HG03139 (cell line): Measurements from ENCODE around the gene FBLN2.
"Not testable (repeated sequence)": the region's sequence is repeated elsewhere in the genome, so short reads cannot be mapped to it uniquely, and the experiment has no call there.

ENCODE experiments used
- ATAC-seq: cut with Tn5 transposase; IDR thresholded peaks from one replicate; pipeline ENCODE4 v1.9.1; 2021; ENCODE audit not compliant: unreplicated experiment

FBLN2 gene

GRCh38 chr3:13513051-13513912 lies 35.6 kb upstream of the FBLN2 start:
- no peak for ATAC-seq

GRCh38 chr3:13513913-13514517 lies 34.9 kb upstream of the FBLN2 start:
- ATAC-seq = no peak

- ATAC-seq = no peak
These were observed 34.1 kb upstream of the FBLN2 start for GRCh38 chr3:13514639-13515435.

GRCh38 chr3:13515786-13516759 lies 32.9 kb upstream of the FBLN2 start:
- no peak for ATAC-seq

GRCh38 chr3:13516760-13517135 lies 32.2 kb upstream of the FBLN2 start:
- ATAC-seq = no peak

- no peak for ATAC-seq
These were observed 31.5 kb upstream of the FBLN2 start for GRCh38 chr3:13517253-13517977.

GRCh38 chr3:13518516-13518953 lies 30.4 kb upstream of the FBLN2 start:
- ATAC-seq = no peak

- no peak for ATAC-seq
These were observed 29.7 kb upstream of the FBLN2 start for GRCh38 chr3:13519006-13519791.

- ATAC-seq = no peak
These were observed 28.5 kb upstream of the FBLN2 start for GRCh38 chr3:13520326-13520880.

GRCh38 chr3:13521309-13521708 lies 27.6 kb upstream of the FBLN2 start:
- ATAC-seq = no peak

GRCh38 chr3:13521749-13522148 lies 27.2 kb upstream of the FBLN2 start:
- not testable (repeated sequence) for ATAC-seq

GRCh38 chr3:13522236-13522635 lies 26.7 kb upstream of the FBLN2 start:
- ATAC-seq = no peak

- no peak for ATAC-seq
These were observed 23.8 kb upstream of the FBLN2 start for GRCh38 chr3:13524979-13525669.

- no peak for ATAC-seq
These were observed 22.9 kb upstream of the FBLN2 start for GRCh38 chr3:13525827-13526625.

GRCh38 chr3:13526626-13526949 lies 22.3 kb upstream of the FBLN2 start:
- no peak for ATAC-seq

GRCh38 chr3:13528217-13528867 lies 20.6 kb upstream of the FBLN2 start:
- ATAC-seq = no peak
